PC-9 (cell line): ENCODE measurements around the gene CCM2. TPM values are rescaled to one million over a fixed set of nuclear protein-coding genes. Genes with fewer than 3 reads are reported as not detected.

Experiments
- BruUV-seq: library from RNA; stranded (reverse); fragments of 400-500 nt; replicated peaks from 2 replicates; lab custom pipeline; 2021; lab: Mats Ljungman, UMichigan
- CTCF ChIA-PET: fragments of 300-600 bp; sonication (Branson Sonifier 250); formaldehyde crosslinking; loops from one replicate; lab custom pipeline; 2022; ENCODE audit warnings: antibody characterized with exemption; lab: Charles Lee
- POLR2A ChIA-PET: fragments of 300-600 bp; sonication (Branson Sonifier 250); formaldehyde crosslinking; loops from one replicate; lab custom pipeline; 2022; ENCODE audit warnings: antibody characterized with exemption; ENCODE audit not compliant: unreplicated experiment; lab: Charles Lee
- DNase-seq, 2 experiments: peaks; one replicate each; pipeline versions ENCODE4 v3.0.0 to v3.0.0-alpha.2; 2015 to 2022; ENCODE audit warnings: mixed read lengths in 1 of 2
- H2AFZ ChIP-seq: fragments of 200-600 bp; sonication (generic); 2 replicates; pipeline ENCODE4 v1.8.1; 2017; ENCODE audit warnings: antibody characterized with exemption
- H3F3A ChIP-seq: fragments of 200-600 bp; sonication (generic); 2 replicates; pipeline ENCODE4 v1.8.1; 2017; ENCODE audit warnings: antibody characterized with exemption, mild to moderate bottlenecking, low read depth; ENCODE audit not compliant: insufficient read depth
- H3K27ac ChIP-seq: fragments of 200-600 bp; sonication (generic); 2 replicates; pipeline ENCODE4 v1.6.1; 2016; ENCODE audit warnings: mixed run types
- H3K27me3 ChIP-seq: fragments of 200-600 bp; sonication (generic); 2 replicates; pipeline ENCODE4 v1.6.1; 2016; ENCODE audit warnings: low read depth, mixed run types; ENCODE audit not compliant: insufficient read depth
- H3K36me3 ChIP-seq: fragments of 200-600 bp; sonication (generic); 2 replicates; pipeline ENCODE4 v1.6.1; 2016; ENCODE audit warnings: low read depth, mixed run types
- H3K4me1 ChIP-seq: fragments of 200-600 bp; sonication (generic); replicated peaks from 2 replicates; pipeline ENCODE4 v1.6.1; 2016; ENCODE audit warnings: mixed run types; ENCODE audit not compliant: insufficient read depth
- H3K4me2 ChIP-seq: fragments of 200-600 bp; sonication (generic); 2 replicates; pipeline ENCODE4 v1.6.1; 2017; ENCODE audit warnings: mixed run types
- H3K4me3 ChIP-seq: fragments of 200-600 bp; sonication (generic); 2 replicates; pipeline ENCODE4 v1.6.1; 2016; ENCODE audit warnings: mixed run types
- H3K79me2 ChIP-seq: fragments of 200-600 bp; sonication (generic); 2 replicates; pipeline ENCODE4 v1.6.1; 2017; ENCODE audit warnings: low read depth, mixed run types
- H3K9me2 ChIP-seq: fragments of 200-600 bp; sonication (generic); 2 replicates; pipeline ENCODE4 v1.8.1; 2017; ENCODE audit warnings: mild to moderate bottlenecking; ENCODE audit not compliant: insufficient read depth
- H3K9me3 ChIP-seq: fragments of 200-600 bp; sonication (generic); 2 replicates; pipeline ENCODE4 v1.8.1; 2016; ENCODE audit warnings: low read depth; ENCODE audit not compliant: insufficient read depth
- H4K20me1 ChIP-seq: fragments of 200-600 bp; sonication (generic); 2 replicates; pipeline ENCODE4 v1.8.1; 2017; ENCODE audit not compliant: insufficient read depth
- CTCF ChIP-seq: fragments of 200-600 bp; sonication (generic); conservative IDR thresholded peaks from 2 replicates; pipeline ENCODE4 v1.6.1; 2017; ENCODE audit warnings: mixed run types, antibody characterized with exemption, mild to moderate bottlenecking, moderate library complexity
- EZH2 ChIP-seq: fragments of 200-600 bp; sonication (generic); IDR thresholded peaks from 2 replicates; pipeline ENCODE4 v1.8.0; 2017; ENCODE audit warnings: antibody characterized with exemption, low read depth
- intact Hi-C: fragments of 100-400 bp; cut with micrococcal nuclease; formaldehyde crosslinking; loops from one replicate; pipeline ENCODE4 v1.10.0; 2022; ENCODE audit not compliant: unreplicated experiment
- total RNA-seq: library from RNA; stranded (reverse); gene quantifications from 2 replicates; pipeline ENCODE4 v1.2.3, GENCODE V29; 2021

The CCM2 gene
- total RNA-seq, 1 experiment from 2014 or later: 54.2 TPM

- POLR2A ChIA-PET: interaction anchor here (0.6 kb wide), 1 partner anchor 134 kb away, joined by 10 read pairs; no protein-coding TSS in a partner anchor
- Histone ChIP-seq H3F3A (no peaks in the 10 kb centered on the region), H3K4me2 (no peak overlapping the region), H2AFZ (peak overlapping the region; percentile 23; the same call in 1 of the 2 replicates), H3K36me3 (no peaks in the 10 kb centered on the region), H3K27me3 (no peaks in the 10 kb centered on the region), H3K4me1 (no peaks in the 10 kb centered on the region), H3K9me3 (no peaks in the 10 kb centered on the region), H3K9me2 (no peaks in the 10 kb centered on the region), H3K4me3 (no peak overlapping the region), H3K27ac (no peak overlapping the region), H4K20me1 (no peaks in the 10 kb centered on the region), H3K79me2 (no peaks in the 10 kb centered on the region)
- DNase-seq: no peak
- no peak for TF ChIP-seq EZH2
- TF ChIP-seq CTCF: no peak
- CTCF ChIA-PET: no interaction called here
- BruUV-seq: no TSS peak
- intact Hi-C loops: no loop called here
These were observed 123.2 kb downstream of the CCM2 start for GRCh38 chr7:45122975-45123860.

GRCh38 chr7:45123913-45124710, 124.1 kb downstream of the CCM2 start:
- H3K27me3 ChIP-seq: no peaks in the 10 kb centered on the region
- no peak overlapping the region for H3K4me3 ChIP-seq
- TF ChIP-seq CTCF (no peak), EZH2 (no peak)
- H3K9me2 ChIP-seq: no peaks in the 10 kb centered on the region
- intact Hi-C loops: no loop called here
- no peak overlapping the region for H3K4me2 ChIP-seq
- H3K4me1 ChIP-seq: no peaks in the 10 kb centered on the region
- H3F3A ChIP-seq: no peaks in the 10 kb centered on the region
- DNase-seq: no peak
- no TSS peak for BruUV-seq
- H3K79me2 ChIP-seq: no peaks in the 10 kb centered on the region
- POLR2A ChIA-PET: interaction anchor here (0.6 kb wide), 1 partner anchor 124 kb away, joined by 8 read pairs; no protein-coding TSS in a partner anchor
- no peaks in the 10 kb centered on the region for H3K36me3 ChIP-seq
- CTCF ChIA-PET: no interaction called here
- H3K27ac ChIP-seq: no peak overlapping the region
- H3K9me3 ChIP-seq: no peaks in the 10 kb centered on the region
- H2AFZ ChIP-seq: no peak overlapping the region
- no peaks in the 10 kb centered on the region for H4K20me1 ChIP-seq

- no peaks in the 10 kb centered on the region for H3K9me2 ChIP-seq
- H3K27ac ChIP-seq: no peak overlapping the region
- no peak for DNase-seq
- no peak overlapping the region for H2AFZ ChIP-seq
- no peak overlapping the region for H3K4me3 ChIP-seq
- H3K79me2 ChIP-seq: no peaks in the 10 kb centered on the region
- H3K9me3 ChIP-seq: no peaks in the 10 kb centered on the region
- intact Hi-C loops: no loop called here
- no peak overlapping the region for H3K4me2 ChIP-seq
- no peak for TF ChIP-seq EZH2
- no peak for TF ChIP-seq CTCF
- no peaks in the 10 kb centered on the region for H4K20me1 ChIP-seq
- ChIA-PET POLR2A (no interaction called here), CTCF (interaction anchor here (0.5 to 0.6 kb wide), 2 partner anchors 415 to 874 kb away, joined by 6 to 17 read pairs; no protein-coding TSS in a partner anchor)
- BruUV-seq: no TSS peak
- H3F3A ChIP-seq: no peaks in the 10 kb centered on the region
- H3K36me3 ChIP-seq: no peaks in the 10 kb centered on the region
- no peaks in the 10 kb centered on the region for H3K4me1 ChIP-seq
- peaks cover under 1% of the 10 kb centered on the region for H3K27me3 ChIP-seq
These were observed 125.3 kb downstream of the CCM2 start for GRCh38 chr7:45125193-45125904.
